Measurements from ENCODE around the gene ATXN2.

- no peak for TF ChIP-seq CTCF (IDR thresholded peaks at IDR 0.05)
- no peak for TF ChIP-seq POLR2A (IDR thresholded peaks at IDR 0.05)
These were observed 42.4 kb downstream of the ATXN2 start for GRCh38 chr12:111556676-111557075.

Data from body of pancreas (tissue), 4 donors.